ENCODE results near the gene MICU1. TPM values are rescaled to one million over a fixed set of nuclear protein-coding genes. Genes with fewer than 3 reads are reported as not detected.
"Not testable (repeated sequence)": the region's sequence is repeated elsewhere in the genome, so short reads cannot be mapped to it uniquely, and the experiment has no call there.

The MICU1 gene
- total RNA-seq, 2 donors from 2014 or later = 41.0 to 44.8 TPM

DNA sequence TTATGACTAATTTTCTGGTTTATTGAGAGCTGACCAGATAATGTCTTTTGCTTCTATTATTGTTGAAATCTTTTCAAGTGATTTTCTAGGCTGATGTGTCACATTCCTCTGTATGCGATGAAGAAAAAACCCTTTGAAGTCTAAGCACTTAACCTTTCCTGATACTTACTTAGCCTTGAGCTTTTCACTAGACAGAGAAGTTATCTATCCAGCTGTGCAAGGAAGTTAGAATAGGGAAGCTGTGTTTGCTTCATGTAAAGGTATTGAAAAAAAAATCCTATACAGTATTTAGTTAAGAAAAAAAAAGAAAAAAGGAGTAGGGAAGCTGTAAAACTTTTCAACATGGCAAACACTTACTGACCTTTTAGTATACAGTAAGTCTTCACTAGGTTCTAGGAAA is 153.6 kb downstream of the MICU1 start:
- ATAC-seq = no peak
- intact Hi-C loops (cut with DNase I) = no loop called here
- DNase-seq = no peak

DNA sequence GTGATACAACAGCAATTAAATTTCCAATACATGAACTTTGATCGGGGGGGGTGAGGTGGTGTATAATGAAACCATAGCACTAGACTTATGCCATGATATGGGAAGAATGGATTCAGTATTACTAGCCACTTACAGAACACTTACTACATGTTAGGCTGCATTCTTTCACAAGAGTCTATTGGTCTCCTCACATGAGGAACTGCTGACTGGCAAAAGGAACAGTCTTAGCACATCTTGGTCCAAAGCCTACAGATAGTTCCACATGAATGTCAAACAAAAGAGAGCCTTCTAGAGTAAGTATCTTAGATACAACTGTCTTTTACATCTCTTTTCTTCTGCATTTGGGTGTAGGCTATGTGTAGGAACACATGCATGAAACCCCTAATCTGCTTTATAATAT is 155.2 kb downstream of the MICU1 start:
- intact Hi-C loops (cut with DNase I) = no loop called here
- ATAC-seq = no peak
- DNase-seq = no peak

DNA sequence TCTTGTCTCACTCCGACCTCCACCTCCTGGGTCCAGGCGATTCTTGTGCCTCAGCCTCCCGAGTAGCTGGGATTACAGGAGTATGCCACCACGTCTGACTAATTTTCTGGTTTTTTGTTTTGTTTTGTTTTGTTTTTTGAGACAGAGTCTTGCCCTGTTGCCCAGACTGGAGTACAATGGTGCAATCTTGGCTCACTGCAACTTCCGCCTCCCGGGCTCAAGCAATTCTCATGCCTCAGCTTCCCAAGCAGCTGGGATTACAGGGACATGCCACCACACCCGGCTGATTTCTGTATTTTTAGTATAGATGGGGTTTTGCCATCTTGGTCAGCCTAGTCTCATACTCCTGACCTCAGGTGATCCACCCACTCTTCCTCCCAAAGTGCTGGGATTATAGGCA is 158.8 kb downstream of the MICU1 start:
- intact Hi-C loops (cut with DNase I); DNase-seq; ATAC-seq: not testable (repeated sequence)

DNA sequence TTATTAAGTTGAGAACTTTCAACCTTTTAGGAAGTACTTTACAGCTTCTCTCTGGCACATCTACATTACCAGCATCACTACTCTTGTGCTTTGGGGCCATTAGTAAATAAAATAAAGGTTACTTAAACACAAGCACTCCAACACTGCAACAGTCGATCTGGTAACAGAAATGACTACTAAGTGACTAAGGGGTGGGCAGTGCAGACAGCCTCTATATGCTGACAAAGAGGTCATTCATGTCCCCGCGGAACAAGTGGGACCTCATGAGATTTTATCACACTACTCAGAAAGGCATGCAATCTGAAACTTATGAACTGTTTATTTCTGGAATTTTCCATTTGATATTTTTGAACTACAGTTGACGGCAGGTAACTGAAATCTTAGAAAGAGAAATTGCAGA is 159.9 kb downstream of the MICU1 start:
- ATAC-seq (no peak), DNase-seq (no peak)
- intact Hi-C loops (cut with DNase I) = no loop called here

DNA sequence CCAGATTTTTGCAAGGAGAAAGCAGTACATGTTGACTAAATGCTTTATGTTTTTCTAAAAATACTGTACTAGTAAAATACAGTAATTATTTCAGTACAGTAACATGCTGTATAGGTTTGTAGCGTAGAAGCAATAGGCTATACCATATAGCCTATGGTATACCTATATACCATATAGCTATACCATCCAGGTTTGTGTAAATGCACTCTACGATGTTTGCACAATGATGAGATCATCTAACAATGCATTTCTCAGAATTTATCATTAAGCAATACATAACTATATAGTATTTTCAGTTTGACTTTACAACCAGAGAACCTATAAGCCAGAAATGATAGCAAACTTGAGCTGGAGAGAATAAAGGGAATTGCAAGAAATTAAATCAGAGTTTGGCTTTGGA is 161.4 kb downstream of the MICU1 start:
- intact Hi-C loops (cut with DNase I) = no loop called here
- ATAC-seq (no peak), DNase-seq (no peak)

DNA sequence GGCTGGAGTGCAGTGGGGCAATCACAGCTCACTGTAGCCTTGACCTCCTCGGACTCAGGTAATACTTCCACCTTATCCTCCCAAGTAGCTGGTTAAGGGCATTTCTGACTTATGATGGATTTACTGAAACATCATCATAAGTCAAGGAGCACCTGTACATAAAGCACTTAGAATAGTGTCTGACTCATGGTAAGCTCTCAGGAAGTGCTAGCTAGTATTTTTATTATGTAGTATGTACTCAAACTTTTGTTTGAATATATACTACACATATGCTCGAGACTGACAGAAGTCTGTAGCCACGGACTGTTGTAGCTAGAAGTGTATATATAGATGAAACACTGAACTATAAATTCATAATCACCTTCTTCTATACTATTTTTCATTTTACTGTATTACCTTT is 163.6 kb downstream of the MICU1 start:
- no peak for DNase-seq
- ATAC-seq = no peak
- intact Hi-C loops (cut with DNase I) = no loop called here

DNA sequence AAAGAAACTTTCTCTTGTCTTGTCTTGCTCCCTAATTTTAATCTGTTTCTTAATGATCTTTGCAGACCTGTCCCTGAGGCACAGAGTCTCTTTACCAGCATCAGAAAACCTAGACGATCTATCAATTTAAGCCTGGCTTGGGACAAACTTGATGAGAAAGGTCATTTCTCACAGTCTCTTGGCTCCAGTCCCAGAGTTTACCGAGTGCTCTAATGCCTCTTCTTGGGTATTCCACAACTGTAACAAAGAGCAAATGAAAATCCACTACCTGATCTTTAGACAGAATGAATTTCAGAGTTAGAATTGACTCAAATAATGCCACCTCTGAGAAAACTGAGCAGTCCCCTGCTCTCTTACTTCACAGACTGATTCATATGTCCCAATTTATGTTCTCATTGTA is 164.8 kb downstream of the MICU1 start:
- no peak for ATAC-seq
- no peak for DNase-seq
- intact Hi-C loops (cut with DNase I) = no loop called here

DNA sequence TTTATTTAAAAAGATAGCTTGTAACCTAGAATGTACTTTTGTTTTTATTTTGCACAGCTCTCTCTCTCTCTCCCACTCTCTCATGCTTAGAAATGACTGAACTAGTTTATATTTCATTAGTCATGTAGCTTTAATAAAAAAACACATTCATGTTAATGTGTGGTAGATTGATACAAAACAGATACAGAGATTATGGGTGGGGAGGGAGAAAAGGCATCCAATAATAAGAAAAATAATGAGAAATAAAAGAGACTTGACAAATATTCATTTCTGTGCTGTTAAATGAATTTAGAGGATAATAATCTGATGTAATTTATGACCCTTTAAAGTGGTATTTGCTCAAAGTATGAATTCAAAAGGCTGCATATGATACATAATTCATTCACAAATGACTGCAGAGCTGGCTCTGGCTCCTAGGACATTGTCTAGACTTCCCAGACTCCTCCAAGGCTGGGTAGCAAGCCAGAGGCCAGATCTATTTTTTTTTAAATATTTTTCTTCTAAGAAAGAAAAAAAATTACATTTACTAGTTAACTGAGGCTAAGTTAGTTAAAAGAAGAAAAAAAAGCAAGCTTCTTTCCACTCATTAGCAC is 165.5 kb downstream of the MICU1 start:
- ATAC-seq = no peak
- intact Hi-C loops (cut with DNase I) = no loop called here
- no peak for DNase-seq

DNA sequence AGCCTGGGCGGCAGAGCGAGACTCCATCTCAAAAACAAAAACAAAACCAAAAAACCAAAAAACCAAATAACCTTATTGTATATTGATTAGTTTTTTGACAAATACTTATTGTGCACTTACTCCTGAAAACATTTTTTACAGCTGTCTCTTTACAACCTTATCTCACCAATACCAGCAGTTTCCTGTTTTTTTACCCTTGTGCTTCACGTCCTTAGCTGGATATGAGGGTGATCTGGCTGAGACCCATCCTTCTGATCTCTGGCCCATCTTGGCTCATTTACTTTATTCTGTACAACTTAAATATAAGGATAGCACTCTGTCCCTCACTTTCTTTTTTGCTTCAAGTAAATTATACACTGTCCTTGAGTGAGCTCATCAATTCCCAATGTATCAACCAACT is 166.6 kb downstream of the MICU1 start:
- ATAC-seq = no peak
- DNase-seq = no peak
- intact Hi-C loops (cut with DNase I) = no loop called here

DNA sequence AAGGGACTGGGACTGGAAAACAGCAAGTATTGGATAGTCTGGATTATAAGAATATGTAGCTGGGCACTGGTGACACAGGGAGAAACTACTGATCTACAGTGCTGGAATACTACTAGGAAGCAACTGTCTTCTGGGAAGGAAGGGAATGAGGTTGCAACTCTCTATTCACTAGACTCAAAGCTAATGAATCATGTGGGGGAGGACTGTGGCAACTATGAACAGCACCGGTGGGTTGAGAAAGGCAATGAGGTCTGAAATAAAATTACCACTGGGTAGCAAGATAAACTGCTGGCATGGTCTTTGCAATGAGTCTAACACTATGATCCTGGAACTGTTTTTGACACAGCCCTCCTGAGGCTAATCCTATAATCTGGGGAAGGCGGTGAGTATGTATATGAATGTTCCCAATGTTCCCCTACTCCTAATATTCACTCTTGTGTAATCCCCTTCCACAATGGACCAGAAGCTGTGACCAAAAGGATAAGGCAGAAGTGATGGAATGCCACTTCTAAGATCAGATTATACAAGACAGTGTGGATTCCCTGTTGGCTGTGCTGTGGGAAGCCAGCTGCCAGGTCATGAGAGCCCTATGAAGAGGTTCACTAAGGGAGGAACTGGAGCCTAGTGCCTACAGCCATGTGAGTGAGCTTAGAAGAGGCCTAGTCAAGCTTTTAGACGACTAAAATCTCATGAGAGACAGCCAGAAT is 169.8 kb downstream of the MICU1 start:
- intact Hi-C loops (cut with DNase I) = no loop called here
- no peak for DNase-seq
- ATAC-seq = peak; percentile 76 to 79

DNA sequence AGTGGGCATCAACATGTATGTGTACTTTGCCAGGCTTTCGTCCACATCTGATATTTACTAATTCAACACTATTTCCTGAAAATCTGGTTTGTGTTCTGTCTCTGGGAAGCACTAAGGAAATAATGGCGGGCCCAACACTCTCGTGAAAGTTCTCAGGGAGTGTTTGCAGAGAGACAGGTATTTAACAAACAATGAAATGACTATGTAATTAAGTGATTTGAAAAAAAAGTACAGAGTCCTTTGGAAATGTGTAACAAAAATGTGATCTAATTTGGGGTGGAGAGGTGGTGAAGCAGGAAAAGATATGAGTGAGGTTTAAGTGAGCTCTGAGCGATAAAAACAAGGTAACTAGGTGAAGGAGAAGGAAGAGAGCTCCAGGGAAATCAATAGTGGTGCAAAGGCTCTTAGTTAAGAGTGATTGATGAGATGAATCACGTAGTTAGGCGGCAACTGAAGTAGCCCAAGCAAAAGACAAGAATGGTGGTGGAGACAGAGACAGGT is 175.9 kb downstream of the MICU1 start:
- no peak for DNase-seq
- intact Hi-C loops (cut with DNase I) = no loop called here
- no peak for ATAC-seq

DNA sequence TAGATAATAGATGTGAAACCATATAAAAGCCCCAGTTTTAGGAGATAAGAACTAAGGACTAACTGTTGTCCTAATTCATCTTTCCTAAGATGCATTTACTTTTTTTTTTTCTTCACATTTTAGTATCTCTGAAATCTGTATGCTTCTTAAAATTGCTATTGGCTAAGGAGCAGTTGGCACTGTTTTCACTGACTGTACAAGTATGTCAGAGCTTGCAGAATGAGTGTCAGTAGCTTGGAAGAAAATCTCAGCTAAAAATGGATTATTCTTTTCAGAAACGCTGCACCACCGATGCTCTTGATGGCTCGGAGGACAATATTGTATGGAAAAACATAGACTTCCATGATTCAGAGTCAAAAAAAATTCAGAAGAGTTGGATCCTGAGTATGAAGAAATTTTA is 180.0 kb downstream of the MICU1 start:
- DNase-seq = no peak
- intact Hi-C loops (cut with DNase I) = no loop called here
- no peak for ATAC-seq

DNA sequence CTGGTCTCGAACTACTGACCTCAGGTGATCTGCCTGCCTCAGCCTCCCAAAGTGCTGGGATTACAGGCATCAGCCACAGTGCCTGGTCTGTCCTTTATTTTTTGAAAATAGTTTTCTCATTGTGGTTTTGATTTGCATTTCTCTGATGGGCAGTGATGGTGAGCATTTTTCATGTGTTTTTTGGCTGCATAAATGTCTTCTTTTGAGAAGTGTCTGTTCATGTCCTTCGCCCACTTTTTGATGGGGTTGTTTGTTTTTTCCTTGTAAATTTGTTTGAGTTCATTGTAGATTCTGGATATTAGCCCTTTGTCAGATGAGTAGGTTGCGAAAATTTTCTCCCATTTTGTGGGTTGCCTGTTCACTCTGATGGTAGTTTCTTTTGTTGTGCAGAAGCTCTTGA is 182.9 kb downstream of the MICU1 start:
- DNase-seq; ATAC-seq; intact Hi-C loops (cut with DNase I): not testable (repeated sequence)

DNA sequence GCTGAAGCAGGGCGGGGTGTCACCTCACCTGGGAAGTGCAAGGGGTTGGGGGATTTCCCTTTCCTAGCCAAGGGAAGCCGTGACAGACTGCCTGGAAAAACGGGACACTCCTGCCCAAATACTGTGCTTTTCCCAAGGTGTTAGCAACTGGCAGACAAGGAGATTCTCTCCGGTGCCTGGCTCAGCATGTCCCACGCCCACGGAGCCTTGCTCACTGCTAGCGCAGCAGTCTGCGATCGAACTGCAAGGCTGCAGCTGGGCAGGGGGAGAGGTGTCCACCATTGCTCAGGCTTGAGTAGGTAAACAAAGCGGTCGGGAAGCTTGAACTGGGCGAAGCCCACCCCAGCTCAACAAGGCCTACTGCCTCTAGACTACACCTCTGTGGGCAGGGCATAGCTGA is 190.3 kb downstream of the MICU1 start:
- intact Hi-C loops (cut with DNase I) = no loop called here
- ATAC-seq (no peak), DNase-seq (no peak)

DNA sequence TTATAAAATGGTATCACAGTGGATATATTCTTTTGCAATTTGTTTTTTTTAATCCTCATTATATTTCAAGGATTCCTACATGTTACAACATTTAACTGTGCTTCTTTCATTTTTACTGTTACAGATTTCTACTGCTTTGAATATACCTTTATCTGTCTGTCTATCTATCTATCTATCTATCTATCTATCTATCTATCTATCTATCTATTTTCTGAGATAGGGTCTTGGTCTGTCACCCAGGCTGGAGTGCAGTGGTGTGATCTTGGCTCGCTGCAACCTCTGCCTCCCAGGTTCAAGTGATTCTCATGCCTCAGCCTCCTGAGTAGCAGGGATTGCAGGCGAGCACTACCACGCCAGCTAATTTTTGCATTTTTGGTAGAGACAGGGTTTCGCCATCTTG is 194.9 kb downstream of the MICU1 start:
- ATAC-seq; DNase-seq; intact Hi-C loops (cut with DNase I): not testable (repeated sequence)

DNA sequence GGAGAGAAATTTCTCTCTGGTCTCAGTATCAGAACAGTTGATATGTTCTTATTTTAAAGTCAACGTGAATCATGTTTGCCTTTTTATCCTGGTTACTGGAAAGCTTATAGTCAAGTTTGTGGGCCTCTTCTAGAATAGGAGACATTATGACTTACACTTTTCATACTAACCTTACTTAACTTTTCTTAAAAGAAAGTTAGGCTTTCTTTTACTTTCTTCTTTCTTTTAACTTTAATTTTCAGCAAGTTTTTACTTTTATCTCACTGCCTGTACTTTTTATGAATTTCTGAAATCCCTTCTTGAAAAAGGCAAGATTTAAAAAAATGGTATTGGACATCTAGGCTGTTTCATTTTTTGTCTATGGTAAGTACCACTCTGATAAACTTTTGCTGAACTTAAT is 195.9 kb downstream of the MICU1 start:
- ATAC-seq = no peak
- intact Hi-C loops (cut with DNase I) = no loop called here
- no peak for DNase-seq

DNA sequence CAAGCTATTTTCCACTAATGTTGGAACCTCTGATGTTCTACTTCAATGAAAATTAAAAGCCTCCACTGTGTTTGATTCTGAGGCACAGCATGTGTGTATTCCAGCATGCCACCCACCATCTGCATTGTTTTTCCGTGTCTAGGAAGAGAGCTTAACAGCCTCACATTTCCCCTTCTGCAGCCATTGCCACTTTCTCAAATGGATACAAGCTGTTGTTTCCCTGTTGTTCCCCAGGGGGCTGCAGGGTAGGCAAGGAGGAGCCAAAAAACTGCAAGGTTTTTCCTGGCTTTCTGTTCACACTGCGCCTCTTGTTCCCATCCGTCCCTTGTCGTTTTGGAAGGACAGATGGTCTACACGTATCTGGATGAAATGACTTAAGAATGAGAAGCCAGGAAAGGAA is 198.9 kb downstream of the MICU1 start:
- intact Hi-C loops (cut with DNase I) = no loop called here
- DNase-seq = no peak
- ATAC-seq = peak; percentile 15 to 53

DNA sequence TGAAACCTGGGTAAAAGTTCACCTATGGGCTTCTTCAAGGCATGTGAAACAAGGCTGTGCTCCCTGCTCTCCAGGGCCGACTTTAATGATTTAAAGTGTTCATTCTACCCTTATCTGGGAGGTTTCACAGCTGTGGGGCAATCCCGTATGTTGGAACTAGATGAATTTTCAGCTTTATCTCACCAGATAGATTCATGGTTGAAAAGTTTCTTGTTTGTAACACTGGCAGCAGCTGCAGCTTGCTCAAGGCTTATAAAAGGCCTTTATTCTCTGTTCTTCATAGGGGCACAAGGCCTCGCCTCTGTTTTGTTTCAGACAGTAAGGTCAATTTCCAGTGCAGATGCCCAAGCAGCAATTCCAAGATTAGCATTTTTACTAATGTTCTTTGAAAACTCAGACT is 200.7 kb downstream of the MICU1 start:
- intact Hi-C loops (cut with DNase I) = no loop called here
- peak; percentile 28 for DNase-seq
- peak; percentile 23 to 77 for ATAC-seq

DNA sequence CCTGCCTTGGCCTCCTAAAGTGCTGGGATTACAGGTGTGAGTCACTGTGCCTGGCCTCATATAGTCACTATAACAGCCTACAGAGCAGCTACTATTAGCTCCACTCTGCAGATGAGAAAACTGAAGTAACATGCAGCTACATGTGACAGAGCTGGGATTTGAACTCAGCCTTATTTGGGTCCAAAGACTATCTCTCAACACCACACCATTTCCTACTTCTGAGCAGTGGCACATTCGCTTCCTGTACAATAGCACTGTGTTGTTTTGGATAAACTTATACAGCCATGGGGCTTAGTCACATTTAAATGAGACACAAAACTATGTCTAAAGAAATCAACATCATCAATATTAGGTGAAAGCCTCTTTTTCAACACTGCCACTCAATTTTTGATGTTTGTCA is 201.3 kb downstream of the MICU1 start:
- intact Hi-C loops (cut with DNase I) = no loop called here
- ATAC-seq (peak in 1 of 2 donors; percentile 47), DNase-seq (no peak)

DNA sequence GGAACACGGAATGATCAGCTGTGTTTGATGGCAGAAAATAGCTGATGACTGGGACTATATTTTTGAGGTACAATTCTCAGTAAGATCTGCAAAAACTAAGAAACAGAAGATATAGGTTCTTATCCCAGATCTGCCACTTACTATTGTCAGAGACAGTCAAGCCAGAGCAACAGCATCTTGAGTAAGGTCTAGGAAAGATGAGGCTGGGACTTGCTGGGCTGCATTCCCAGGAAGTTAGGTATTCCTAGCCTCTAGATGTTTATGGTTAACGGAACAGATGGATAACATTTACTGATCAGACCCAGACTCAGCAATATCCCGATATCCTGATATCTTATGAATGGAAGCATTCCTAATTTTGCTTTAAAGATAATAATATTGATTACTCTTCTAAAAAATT is 202.5 kb downstream of the MICU1 start:
- no peak for DNase-seq
- intact Hi-C loops (cut with DNase I) = no loop called here
- ATAC-seq = no peak

DNA sequence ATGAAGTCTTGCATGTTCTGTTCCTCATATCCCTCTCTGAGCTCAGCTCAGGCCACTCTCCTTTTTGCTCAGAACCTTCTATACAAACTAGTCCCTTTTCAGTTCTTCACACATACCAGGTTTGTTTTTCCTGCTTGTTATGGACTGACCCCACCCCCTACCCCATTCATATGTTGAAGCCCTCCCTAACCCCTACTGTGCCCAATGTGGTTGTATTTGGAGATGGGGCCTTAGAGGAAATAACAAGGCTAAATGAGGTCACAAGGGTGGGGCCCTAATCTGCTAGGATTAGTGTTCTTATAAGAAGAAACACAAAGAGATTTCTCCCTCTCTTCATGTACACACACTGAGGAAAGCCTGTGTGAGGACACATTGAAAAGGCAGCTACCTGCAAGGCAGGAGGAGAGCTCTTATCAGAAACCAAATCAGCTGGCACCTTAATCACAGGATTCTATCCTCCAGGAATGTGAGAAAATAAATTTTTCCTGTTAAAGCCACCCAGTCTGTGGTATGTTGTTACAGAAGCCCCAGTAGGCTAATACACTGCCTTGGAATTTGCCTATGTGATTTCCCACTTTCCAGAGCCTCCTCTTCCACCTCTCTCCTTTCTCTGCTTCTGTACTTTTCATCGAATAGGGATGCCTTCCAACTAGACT is 203.9 kb downstream of the MICU1 start:
- intact Hi-C loops (cut with DNase I) = no loop called here
- DNase-seq = no peak
- ATAC-seq = no peak
